Measurements from ENCODE around the gene RSF1.

DNA sequence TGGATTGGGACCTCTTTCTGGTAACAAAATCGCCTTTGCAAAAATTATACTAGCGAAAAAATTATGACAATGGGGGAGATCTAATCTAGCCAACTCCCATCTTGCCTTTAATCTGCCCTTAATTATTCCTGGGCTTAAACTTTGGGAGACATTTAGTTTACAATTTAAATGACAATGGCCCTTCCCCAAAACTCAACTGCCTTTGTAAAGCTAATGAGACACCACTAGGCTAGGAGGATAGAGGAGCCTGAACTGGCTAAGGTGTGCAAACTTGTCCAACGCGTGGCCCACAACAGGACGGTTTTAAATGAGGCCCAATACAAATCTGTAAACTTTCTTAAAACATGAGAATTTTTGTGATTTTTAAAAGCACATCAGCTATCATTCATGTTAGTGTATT, 67.3 kb downstream of the RSF1 start:
- TF ChIP-seq POLR2AphosphoS5 (IDR thresholded peaks at IDR 0.05; ENCODE audit: low read depth, low read length) (no peak), MAX (IDR thresholded peaks at IDR 0.05; ENCODE audit: low read depth) (no peak), SMC3 (IDR thresholded peaks at IDR 0.05; ENCODE audit: low read depth, low read length) (no peak), NRF1 (IDR thresholded peaks at IDR 0.05; ENCODE audit: low read depth, low read length) (no peak), RCOR1 (IDR thresholded peaks at IDR 0.05; ENCODE audit: low read length) (no peak), TEAD4 (IDR thresholded peaks at IDR 0.05; ENCODE audit: borderline replicate concordance, insufficient read depth) (no peak), MXI1 (IDR thresholded peaks at IDR 0.05; ENCODE audit: low read depth, low read length) (no peak), GABPA (IDR thresholded peaks at IDR 0.05; ENCODE audit: low read depth) (no peak), TAF1 (IDR thresholded peaks at IDR 0.05; ENCODE audit: borderline replicate concordance, low read depth, low read length) (no peak), TCF12 (IDR thresholded peaks at IDR 0.05) (no peak), EP300 (IDR thresholded peaks at IDR 0.05; ENCODE audit: borderline replicate concordance in 1 of 2, low read depth in 1 of 2, low read length in 1 of 2) (no peak)
- TF ChIP-seq, protein P1, sequence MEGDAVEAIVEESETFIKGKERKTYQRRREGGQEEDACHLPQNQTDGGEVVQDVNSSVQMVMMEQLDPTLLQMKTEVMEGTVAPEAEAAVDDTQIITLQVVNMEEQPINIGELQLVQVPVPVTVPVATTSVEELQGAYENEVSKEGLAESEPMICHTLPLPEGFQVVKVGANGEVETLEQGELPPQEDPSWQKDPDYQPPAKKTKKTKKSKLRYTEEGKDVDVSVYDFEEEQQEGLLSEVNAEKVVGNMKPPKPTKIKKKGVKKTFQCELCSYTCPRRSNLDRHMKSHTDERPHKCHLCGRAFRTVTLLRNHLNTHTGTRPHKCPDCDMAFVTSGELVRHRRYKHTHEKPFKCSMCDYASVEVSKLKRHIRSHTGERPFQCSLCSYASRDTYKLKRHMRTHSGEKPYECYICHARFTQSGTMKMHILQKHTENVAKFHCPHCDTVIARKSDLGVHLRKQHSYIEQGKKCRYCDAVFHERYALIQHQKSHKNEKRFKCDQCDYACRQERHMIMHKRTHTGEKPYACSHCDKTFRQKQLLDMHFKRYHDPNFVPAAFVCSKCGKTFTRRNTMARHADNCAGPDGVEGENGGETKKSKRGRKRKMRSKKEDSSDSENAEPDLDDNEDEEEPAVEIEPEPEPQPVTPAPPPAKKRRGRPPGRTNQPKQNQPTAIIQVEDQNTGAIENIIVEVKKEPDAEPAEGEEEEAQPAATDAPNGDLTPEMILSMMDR (IDR thresholded peaks at IDR 0.05) = no peak

Data from SK-N-SH (cell line).